GM12891 (cell line): ENCODE measurements around the gene ZNF354C.

Experiments
- POLR2A ChIP-seq: IDR thresholded peaks from 2 replicates; pipeline ENCODE4 v1.6.1; 2011; ENCODE audit warnings: low read depth, low read length, control low read depth
- POLR2AphosphoS5 ChIP-seq: IDR thresholded peaks from 2 replicates; pipeline ENCODE4 v1.6.1; 2011; ENCODE audit warnings: low read depth, low read length, control low read depth
- TAF1 ChIP-seq: IDR thresholded peaks from 2 replicates; pipeline ENCODE4 v1.6.1; 2011; ENCODE audit warnings: low read depth, low read length, control low read depth

GRCh38 chr5:179113945-179114641, 53.9 kb downstream of the ZNF354C start:
- no peak for TF ChIP-seq POLR2A
- TF ChIP-seq TAF1, result no peak
- TF ChIP-seq POLR2AphosphoS5, result no peak
